ENCODE results near the gene TBXT. TPM values are rescaled to one million over a fixed set of nuclear protein-coding genes. Genes with fewer than 3 reads are reported as not detected.

Gene TBXT
- total and polyA plus RNA-seq, 9 donors, result not detected

DNA sequence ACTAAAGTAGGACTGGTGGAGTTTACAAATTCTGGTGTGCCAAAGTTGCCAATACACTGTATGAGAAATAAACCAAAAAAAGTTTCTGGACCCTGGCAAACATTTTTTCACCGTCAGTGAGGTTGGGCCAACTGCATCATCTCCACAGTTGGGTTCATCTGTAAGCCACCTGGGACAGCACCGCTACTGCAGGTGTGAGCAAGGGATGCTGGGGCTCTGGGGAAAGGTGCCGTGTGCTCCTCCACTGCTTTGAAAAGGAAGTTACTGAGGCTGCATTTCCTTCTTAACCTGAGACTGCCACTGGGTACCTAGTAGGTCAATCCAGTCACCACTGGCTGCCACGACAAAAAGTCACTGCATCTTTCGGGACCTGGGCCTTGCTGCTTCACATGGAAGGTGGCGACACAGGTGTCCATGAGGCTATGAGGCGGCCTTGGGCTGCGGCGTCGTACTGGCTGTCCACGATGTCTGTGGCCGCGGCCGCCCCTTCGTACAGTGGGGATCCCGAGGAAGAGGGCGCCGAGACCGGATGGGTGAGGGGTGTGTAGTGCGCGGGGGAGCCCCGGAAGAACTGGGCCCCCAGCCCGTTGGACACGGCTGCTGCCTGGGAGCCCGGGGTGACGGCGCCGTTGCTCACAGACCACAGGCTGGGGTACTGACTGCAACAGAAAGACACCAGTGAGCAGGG lies 9.6 kb downstream of the TBXT start:
- no peak for DNase-seq
- no peaks in the 10 kb centered on the region for H3K9me3 ChIP-seq
- WGBS, 3 donors, result 84 to 89% (median 87%) methylated on average over 28 of the region's 28 CpGs
- H3K27ac ChIP-seq, result no peak overlapping the region
- no peaks in the 10 kb centered on the region for H3K27me3 ChIP-seq
- no peaks in the 10 kb centered on the region for H3K36me3 ChIP-seq
- no peaks in the 10 kb centered on the region for H3K4me1 ChIP-seq (ENCODE audit: insufficient read depth)
- no peak overlapping the region for H3K4me3 ChIP-seq
- intact Hi-C loops (cut with DNase I), result no loop called here
- TF ChIP-seq EP300 (IDR thresholded peaks at IDR 0.05) (no peak), POLR2A (IDR thresholded peaks at IDR 0.05) (no peak)
- TF ChIP-seq, protein P1, sequence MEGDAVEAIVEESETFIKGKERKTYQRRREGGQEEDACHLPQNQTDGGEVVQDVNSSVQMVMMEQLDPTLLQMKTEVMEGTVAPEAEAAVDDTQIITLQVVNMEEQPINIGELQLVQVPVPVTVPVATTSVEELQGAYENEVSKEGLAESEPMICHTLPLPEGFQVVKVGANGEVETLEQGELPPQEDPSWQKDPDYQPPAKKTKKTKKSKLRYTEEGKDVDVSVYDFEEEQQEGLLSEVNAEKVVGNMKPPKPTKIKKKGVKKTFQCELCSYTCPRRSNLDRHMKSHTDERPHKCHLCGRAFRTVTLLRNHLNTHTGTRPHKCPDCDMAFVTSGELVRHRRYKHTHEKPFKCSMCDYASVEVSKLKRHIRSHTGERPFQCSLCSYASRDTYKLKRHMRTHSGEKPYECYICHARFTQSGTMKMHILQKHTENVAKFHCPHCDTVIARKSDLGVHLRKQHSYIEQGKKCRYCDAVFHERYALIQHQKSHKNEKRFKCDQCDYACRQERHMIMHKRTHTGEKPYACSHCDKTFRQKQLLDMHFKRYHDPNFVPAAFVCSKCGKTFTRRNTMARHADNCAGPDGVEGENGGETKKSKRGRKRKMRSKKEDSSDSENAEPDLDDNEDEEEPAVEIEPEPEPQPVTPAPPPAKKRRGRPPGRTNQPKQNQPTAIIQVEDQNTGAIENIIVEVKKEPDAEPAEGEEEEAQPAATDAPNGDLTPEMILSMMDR (IDR thresholded peaks at IDR 0.05), result no peak

DNA sequence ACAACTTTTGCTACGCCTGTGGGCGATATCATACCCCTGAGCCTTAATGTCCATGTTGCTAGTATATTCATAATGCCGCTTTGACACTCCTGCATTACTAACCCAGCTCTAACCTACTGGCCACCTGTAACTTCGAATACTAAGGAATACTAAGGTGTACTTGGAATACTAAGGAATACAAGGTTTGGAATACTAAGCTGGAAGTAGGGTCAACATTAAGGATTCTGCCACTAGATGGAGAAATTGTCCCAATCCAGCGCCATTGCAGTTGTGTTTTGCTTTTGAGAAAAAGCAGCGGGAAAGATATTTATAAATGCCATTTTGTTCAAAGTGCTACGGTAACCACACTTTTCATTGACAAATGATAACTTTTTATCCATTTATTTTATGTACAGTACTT lies 10.7 kb downstream of the TBXT start:
- WGBS, 3 donors, result 35 to 46% (median 46%) methylated on average over 7 of the region's 7 CpGs
- TF ChIP-seq, protein P1 (IDR thresholded peaks at IDR 0.05), result no peak
- TF ChIP-seq POLR2A (IDR thresholded peaks at IDR 0.05), result no peak
- no peak for TF ChIP-seq EP300 (IDR thresholded peaks at IDR 0.05)
- Histone ChIP-seq H3K4me3 (no peak overlapping the region), H3K36me3 (no peaks in the 10 kb centered on the region), H3K4me1 (ENCODE audit: insufficient read depth) (no peaks in the 10 kb centered on the region), H3K27ac (no peak overlapping the region), H3K9me3 (no peaks in the 10 kb centered on the region), H3K27me3 (no peaks in the 10 kb centered on the region)
- intact Hi-C loops (cut with DNase I), result no loop called here
- no peak for DNase-seq

DNA sequence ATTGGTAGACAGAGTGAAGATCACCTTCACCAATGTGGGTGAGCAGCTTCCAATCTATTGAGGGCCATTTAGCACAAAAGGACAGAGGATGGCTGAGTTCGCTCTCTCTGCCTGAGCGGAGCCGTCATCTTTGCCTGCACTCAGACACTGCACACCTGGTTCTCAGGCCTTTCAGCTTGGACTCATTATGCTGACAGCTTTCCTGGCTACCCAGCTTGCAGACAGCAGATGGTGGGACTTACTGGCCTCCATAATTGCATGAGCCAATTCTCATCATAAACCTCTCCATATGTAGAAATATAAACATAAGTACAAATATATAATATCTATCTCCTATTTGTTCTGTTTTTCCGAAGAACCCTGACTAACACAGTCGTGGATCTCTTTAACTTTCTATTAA lies 13.7 kb downstream of the TBXT start:
- H3K36me3 ChIP-seq, result no peaks in the 10 kb centered on the region
- peaks cover 0 to 3% of the 10 kb centered on the region in 2 donors for H3K9me3 ChIP-seq
- intact Hi-C loops (cut with DNase I), result no loop called here
- no peaks in the 10 kb centered on the region for H3K4me1 ChIP-seq (ENCODE audit: insufficient read depth)
- no peak overlapping the region for H3K27ac ChIP-seq
- H3K27me3 ChIP-seq, result no peaks in the 10 kb centered on the region
- no peak for TF ChIP-seq EP300 (IDR thresholded peaks at IDR 0.05)
- TF ChIP-seq, protein P1 (IDR thresholded peaks at IDR 0.05), result no peak
- no peak for TF ChIP-seq POLR2A (IDR thresholded peaks at IDR 0.05)
- DNase-seq, result no peak
- 79 to 85% (median 82%) methylated on average over 5 of the region's 5 CpGs for WGBS, 3 donors
- H3K4me3 ChIP-seq, result no peak overlapping the region

DNA sequence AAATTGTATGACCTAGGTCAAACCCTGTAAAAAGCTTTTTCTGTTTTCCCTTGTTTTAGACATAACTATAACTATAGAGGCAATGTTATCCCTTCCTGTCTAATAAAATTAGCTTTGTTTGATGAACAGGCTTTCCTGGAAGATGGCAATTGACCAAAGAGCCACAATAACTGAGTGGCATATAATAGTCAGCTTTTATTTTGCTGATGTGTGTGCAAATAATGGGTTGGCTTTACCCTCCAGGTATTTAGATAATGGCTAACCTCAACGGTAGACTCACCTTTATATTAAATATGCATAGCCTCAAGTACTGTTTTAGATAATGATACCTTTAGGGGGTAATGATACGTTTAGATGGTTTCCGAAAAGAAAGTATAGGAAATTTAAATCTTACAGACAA lies 15.0 kb downstream of the TBXT start:
- Histone ChIP-seq H3K9me3 (peaks cover 0 to 3% of the 10 kb centered on the region in 2 donors), H3K4me1 (ENCODE audit: insufficient read depth) (no peaks in the 10 kb centered on the region), H3K27ac (no peak overlapping the region), H3K27me3 (no peaks in the 10 kb centered on the region), H3K4me3 (no peak overlapping the region), H3K36me3 (no peaks in the 10 kb centered on the region)
- 83 to 91% (median 87%) methylated on average over 3 of the region's 3 CpGs for WGBS, 3 donors
- DNase-seq, result no peak
- TF ChIP-seq, protein P1 (IDR thresholded peaks at IDR 0.05), result no peak
- TF ChIP-seq EP300 (IDR thresholded peaks at IDR 0.05) (no peak), POLR2A (IDR thresholded peaks at IDR 0.05) (no peak)
- intact Hi-C loops (cut with DNase I), result no loop called here
